Measurements from ENCODE around the gene SPRR1B.
A peak's percentile ranks its signal among the peaks of the same experiment; 100 is the strongest.
"Not testable (repeated sequence)": the region's sequence is repeated elsewhere in the genome, so short reads cannot be mapped to it uniquely, and the experiment has no call there.

The SPRR1B gene

DNA sequence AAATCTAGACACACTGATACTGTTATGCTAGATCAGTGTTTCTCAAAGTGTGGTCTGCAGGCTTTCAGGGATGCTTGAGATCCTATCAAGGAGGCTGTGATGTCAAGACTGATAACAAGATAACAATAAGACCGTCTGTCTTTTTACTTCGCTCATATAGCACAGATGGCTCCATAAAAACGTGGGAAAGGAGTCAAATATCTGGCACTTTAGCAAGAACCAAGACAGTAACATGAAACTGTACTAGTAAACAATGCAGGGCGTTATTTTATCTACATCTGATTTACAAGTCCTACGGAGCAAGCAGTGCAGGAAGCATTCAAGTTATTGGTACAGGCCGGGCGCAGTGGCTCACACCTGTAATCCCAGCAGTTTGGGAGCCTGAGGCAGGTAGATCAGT, 33.1 kb upstream of the SPRR1B start:
- peaks cover 0 to 6% (median 0%) of the 10 kb centered on the region in 11 experiments; a peak in 2 of 22 replicates for H3K27me3 ChIP-seq
- H3K9me3 ChIP-seq (replicated peaks in 1 of 11) = peaks cover 8 to 13% (median 10%) of the 10 kb centered on the region in 11 experiments; a peak in 19 of 22 replicates
- no peak for TF ChIP-seq Cebpa-rat (IDR thresholded peaks at IDR 0.05)
- no peak overlapping the region for H3K27ac ChIP-seq
- H4K20me1 ChIP-seq = no peaks in the 10 kb centered on the region
- H3K36me3 ChIP-seq = no peaks in the 10 kb centered on the region
- no peak overlapping the region for H3K9ac ChIP-seq
- peaks cover 0 to 13% (median 8%) of the 10 kb centered on the region in 10 experiments; a peak in 16 of 20 replicates for H3K4me1 ChIP-seq
- no peak overlapping the region for H3K4me2 ChIP-seq
- no peak overlapping the region for H3K4me3 ChIP-seq

DNA sequence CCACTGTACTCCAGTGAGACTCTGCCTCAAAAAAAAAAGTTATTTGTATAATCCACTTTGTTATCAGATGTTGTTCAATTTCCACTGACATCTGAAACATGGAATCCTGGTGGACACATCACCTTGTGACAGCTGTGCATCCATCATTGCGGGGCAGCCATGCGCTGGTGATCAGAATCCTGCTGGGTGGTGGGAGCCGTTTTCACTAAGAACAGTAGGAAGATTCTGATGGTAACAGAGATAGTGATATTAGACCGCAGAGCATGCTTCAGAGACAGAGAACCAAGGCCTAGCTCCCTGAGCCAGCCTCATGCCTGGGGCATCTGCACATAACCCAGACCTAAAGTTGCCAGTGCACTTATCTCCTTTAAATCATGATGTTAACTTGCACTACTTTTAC, 32.5 kb upstream of the SPRR1B start:
- Histone ChIP-seq H3K27me3 (peaks cover 0 to 6% (median 0%) of the 10 kb centered on the region in 11 experiments; a peak in 2 of 22 replicates), H3K9me3 (replicated peaks in 1 of 11) (peaks cover 8 to 13% (median 10%) of the 10 kb centered on the region in 11 experiments; a peak in 19 of 22 replicates), H4K20me1 (no peaks in the 10 kb centered on the region), H3K9ac (no peak overlapping the region), H3K36me3 (no peaks in the 10 kb centered on the region), H3K4me3 (no peak overlapping the region), H3K4me2 (no peak overlapping the region), H3K27ac (no peak overlapping the region), H3K4me1 (peaks cover 0 to 13% (median 8%) of the 10 kb centered on the region in 10 experiments; a peak in 16 of 20 replicates)
- no peak for TF ChIP-seq Cebpa-rat (IDR thresholded peaks at IDR 0.05)

DNA sequence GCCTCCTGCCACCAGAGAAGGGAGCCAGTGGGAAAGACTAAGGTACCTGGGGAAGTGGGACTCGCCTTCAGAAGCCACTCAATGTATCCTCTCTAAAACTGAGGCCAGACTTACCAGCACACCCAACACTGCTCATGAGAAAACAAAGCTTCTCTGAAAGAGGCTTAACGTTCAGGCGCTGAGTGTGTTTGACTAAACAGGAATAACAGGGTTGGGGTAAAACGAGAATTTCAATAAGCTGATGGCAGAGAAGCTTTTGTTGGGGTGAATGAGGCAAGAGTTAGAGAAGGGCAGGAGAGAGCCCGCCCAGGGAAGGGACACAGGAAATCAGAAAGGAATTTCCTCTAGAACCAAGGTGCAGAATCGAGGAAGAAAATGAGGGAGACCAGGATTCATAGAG, 31.2 kb upstream of the SPRR1B start:
- H3K4me3 ChIP-seq = no peak overlapping the region

DNA sequence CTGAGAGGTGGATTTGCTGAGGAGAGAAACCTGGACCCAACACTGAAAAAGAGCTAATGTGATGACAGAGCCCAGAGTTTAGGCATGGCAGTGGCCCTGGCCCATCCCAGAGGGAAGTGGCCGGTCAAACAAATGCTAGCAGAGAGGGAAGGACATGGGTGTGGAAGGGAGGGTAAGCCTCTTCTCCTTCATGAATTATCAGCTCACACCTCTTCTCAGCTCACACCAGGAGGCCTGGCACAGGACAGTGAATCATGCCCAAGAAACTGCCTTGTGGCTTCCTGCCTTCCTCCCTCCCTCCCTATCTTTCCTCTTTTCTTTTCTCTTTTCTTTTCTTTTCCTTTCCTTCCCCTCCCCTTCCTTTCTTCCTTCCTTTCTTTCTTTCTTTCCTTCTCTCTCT, 30.7 kb upstream of the SPRR1B start:
- no peak for TF ChIP-seq Cebpa-rat (IDR thresholded peaks at IDR 0.05)
- Histone ChIP-seq H3K27ac (no peak overlapping the region), H3K4me1 (peaks cover 0 to 13% (median 8%) of the 10 kb centered on the region in 10 experiments; a peak in 16 of 20 replicates), H4K20me1 (no peaks in the 10 kb centered on the region), H3K4me3 (no peak overlapping the region), H3K36me3 (no peaks in the 10 kb centered on the region), H3K9me3 (replicated peaks in 1 of 11) (peaks cover 3 to 6% (median 5%) of the 10 kb centered on the region in 11 experiments; a peak in 18 of 22 replicates), H3K27me3 (peaks cover 0 to 6% (median 0%) of the 10 kb centered on the region in 11 experiments; a peak in 2 of 22 replicates), H3K4me2 (peak overlapping the region in 8 of 11 experiments; percentile 8 to 43 (median 32); a peak in 10 of 22 replicates), H3K9ac (no peak overlapping the region)

More for the DNA sequence above, 31.2 kb upstream of the SPRR1B start:
- Histone ChIP-seq H3K9ac (no peak overlapping the region), H3K9me3 (replicated peaks in 1 of 11) (peaks cover 8 to 11% (median 9%) of the 10 kb centered on the region in 11 experiments; a peak in 19 of 22 replicates), H3K4me1 (peaks cover 0 to 13% (median 8%) of the 10 kb centered on the region in 10 experiments; a peak in 16 of 20 replicates), H4K20me1 (no peaks in the 10 kb centered on the region), H3K4me2 (peak overlapping the region in 6 of 11 experiments; percentile 8 to 43 (median 38); a peak in 7 of 22 replicates), H3K36me3 (no peaks in the 10 kb centered on the region), H3K27ac (no peak overlapping the region), H3K27me3 (peaks cover 0 to 6% (median 0%) of the 10 kb centered on the region in 11 experiments; a peak in 2 of 22 replicates)
- no peak for TF ChIP-seq Cebpa-rat (IDR thresholded peaks at IDR 0.05)

DNA sequence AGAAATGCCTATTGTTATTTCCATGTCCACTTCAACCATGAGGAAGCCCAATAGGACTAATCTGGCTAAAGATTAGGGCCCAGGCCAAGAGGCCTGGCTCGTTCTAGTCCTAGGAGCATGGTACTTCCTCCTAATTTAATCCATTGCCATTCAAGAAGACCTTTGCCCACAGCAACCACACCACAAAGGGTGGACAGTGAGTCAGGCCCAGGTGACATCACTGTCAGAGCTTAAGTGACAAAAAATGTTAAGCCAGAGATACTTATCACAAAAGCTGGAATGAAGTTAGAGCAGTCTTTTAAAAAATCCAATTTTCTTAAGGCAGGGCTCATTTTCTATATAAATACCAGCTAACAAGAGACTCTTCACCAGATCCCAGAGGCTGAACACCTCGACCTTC, 29.6 kb upstream of the SPRR1B start, which contains the start of gene SPRR3:
Gene SPRR3, plus strand, starts transcription at position 368 of the 400 bp plus-strand sequence. CDS start 1,272 bp downstream, outside the sequence.
- no peak within 1 kb of the TSS for H3K27ac ChIP-seq

DNA sequence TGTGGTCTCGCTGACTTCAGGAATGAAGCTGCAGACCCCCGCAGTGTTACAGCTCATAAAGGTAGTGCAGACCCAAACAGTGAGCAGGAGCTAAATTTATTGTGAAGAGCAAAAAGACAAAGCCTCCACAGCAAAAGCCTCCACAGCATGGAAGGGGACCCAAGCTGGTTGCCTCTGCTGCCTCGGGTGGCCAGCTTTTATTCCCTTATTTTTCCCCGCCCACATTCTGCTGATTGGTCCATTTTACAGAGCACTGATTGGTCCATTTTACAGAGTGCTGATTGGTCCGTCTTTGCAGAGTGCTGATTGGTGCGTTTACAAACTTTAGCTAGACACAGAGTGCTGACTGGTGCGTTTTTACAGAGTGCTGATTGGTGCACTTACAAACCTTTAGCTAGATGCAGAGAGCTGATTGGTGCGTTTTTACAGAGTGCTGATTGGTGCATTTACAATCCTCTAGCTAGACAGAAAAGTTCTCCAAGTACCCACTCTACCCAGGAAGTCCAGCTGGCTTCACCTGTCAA, 19.7 kb upstream of the SPRR1B start:
- not testable (repeated sequence) for H3K36me3 ChIP-seq, H3K4me2 ChIP-seq, H4K20me1 ChIP-seq, H3K4me1 ChIP-seq, H3K27me3 ChIP-seq, H3K4me3 ChIP-seq, H3K27ac ChIP-seq, H3K9ac ChIP-seq
- peaks cover 8 to 21% (median 13%) of the 10 kb centered on the region in 11 experiments; a peak in 21 of 22 replicates for H3K9me3 ChIP-seq (replicated peaks in 1 of 11)

More for the DNA sequence above, 29.6 kb upstream of the SPRR1B start, which contains the start of gene SPRR3:
- Histone ChIP-seq H3K27me3 (peaks cover 0 to 6% (median 0%) of the 10 kb centered on the region in 11 experiments; a peak in 2 of 22 replicates), H3K9me3 (replicated peaks in 1 of 11) (no peaks in the 10 kb centered on the region), H3K9ac (no peak within 1 kb of the TSS), H3K4me2 (peak within 1 kb of the TSS in 7 of 11 experiments; percentile 4 to 57 (median 41); a peak in 11 of 22 replicates), H3K4me3 (no peak within 1 kb of the TSS), H3K4me1 (peaks cover 0 to 13% (median 8%) of the 10 kb centered on the region in 10 experiments; a peak in 16 of 20 replicates), H3K36me3 (no peaks in the 10 kb centered on the region), H4K20me1 (no peaks in the 10 kb centered on the region)
- TF ChIP-seq Cebpa-rat (IDR thresholded peaks at IDR 0.05) = no peak

DNA sequence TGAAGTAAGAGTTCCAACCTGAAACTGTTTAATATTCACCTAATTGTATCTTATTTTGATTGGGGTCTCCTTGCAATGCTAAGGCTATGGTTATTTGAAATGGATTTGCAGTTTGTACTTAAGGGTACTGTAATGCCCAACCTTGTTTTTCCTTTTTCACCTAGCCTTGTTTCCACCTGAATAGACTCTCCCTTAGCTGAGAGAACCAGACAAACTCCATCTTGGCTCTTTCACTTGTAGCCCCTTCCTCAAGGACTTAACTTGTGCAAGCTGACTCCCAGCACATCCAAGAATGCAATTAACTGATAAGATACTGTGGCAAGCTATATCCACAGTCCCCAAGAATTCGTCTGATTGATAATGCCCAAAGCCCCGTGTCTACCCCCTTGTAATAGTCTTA, 9.2 kb upstream of the SPRR1B start:
- peaks cover 0 to 75% (median 0%) of the 10 kb centered on the region in 11 experiments; a peak in 7 of 22 replicates for H3K27me3 ChIP-seq
- H3K4me2 ChIP-seq = peak overlapping the region; percentile 52 to 79 (median 68); a peak in 21 of 22 replicates
- H3K36me3 ChIP-seq, H3K4me3 ChIP-seq, H4K20me1 ChIP-seq: not testable (repeated sequence)
- peak overlapping the region in 1 of 11 experiments; percentile 35; a peak in 1 of 22 replicates for H3K9ac ChIP-seq
- peak overlapping the region in 1 of 11 experiments; percentile 46; a peak in 2 of 22 replicates for H3K27ac ChIP-seq
- H3K9me3 ChIP-seq (replicated peaks in 1 of 11) = peaks cover 0 to 24% (median 20%) of the 10 kb centered on the region in 11 experiments; a peak in 17 of 22 replicates
- peaks cover 15 to 37% (median 32%) of the 10 kb centered on the region in 10 experiments; a peak in 19 of 20 replicates for H3K4me1 ChIP-seq

DNA sequence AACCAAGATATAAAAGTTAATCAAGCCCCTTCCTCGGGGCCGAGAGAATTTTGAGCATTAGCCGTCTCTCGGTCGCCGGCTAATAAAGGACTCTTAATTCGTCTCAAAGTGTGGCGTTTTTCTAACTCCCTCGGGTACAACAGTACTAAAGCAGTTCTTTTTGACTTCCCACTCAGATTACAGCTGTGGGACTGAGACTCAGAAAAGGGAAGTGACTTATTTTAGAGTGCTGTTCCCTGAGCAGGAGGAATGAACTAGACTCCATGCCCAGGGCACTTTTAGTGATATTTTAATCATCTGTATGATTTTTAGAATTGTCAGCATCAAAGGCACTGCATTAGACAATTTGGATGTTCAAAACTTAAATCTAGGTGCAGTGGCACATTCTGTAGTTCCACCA, 8.7 kb upstream of the SPRR1B start:
- H3K27ac ChIP-seq = peak overlapping the region in 3 of 11 experiments; percentile 1 to 46 (median 38); a peak in 2 of 22 replicates
- peaks cover 0 to 24% (median 20%) of the 10 kb centered on the region in 11 experiments; a peak in 17 of 22 replicates for H3K9me3 ChIP-seq (replicated peaks in 1 of 11)
- not testable (repeated sequence) for H3K4me3 ChIP-seq

DNA sequence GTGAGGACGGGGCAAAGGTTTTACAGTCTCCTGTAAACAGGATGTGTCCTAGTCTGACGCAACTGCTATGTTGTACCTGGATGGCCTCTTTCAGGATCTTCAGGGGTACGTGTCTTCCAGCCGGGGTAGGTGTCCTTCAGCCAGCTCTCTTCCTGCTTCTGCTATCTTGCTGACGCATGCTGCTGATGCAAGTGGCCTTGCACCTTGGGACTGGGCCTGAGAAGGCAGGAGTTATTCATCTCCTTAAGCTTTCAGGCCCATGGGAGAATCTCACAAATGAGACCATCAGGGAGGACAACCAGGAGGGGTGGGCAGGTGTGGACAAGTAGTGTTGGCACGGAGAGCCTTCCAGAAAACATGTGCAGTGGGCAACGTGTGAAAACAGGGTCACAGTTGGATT, 7.9 kb upstream of the SPRR1B start:
- peak overlapping the region in 2 of 11 experiments; percentile 1 to 38; a peak in 2 of 22 replicates for H3K27ac ChIP-seq

More for the DNA sequence above, 8.7 kb upstream of the SPRR1B start:
- H3K27me3 ChIP-seq = peaks cover 0 to 80% (median 0%) of the 10 kb centered on the region in 11 experiments; a peak in 7 of 22 replicates
- peaks cover 15 to 37% (median 32%) of the 10 kb centered on the region in 10 experiments; a peak in 19 of 20 replicates for H3K4me1 ChIP-seq
- peak overlapping the region; percentile 52 to 79 (median 68); a peak in 21 of 22 replicates for H3K4me2 ChIP-seq
- peak overlapping the region in 2 of 11 experiments; percentile 2 to 35; a peak in 2 of 22 replicates for H3K9ac ChIP-seq
- not testable (repeated sequence) for H4K20me1 ChIP-seq, H3K36me3 ChIP-seq

More for the DNA sequence above, 7.9 kb upstream of the SPRR1B start:
- H3K9ac ChIP-seq = no peak overlapping the region
- peak overlapping the region in 10 of 11 experiments; percentile 7 to 79 (median 62); a peak in 18 of 22 replicates for H3K4me2 ChIP-seq
- H3K9me3 ChIP-seq (replicated peaks in 1 of 11) = peaks cover 0 to 23% (median 18%) of the 10 kb centered on the region in 11 experiments; a peak in 17 of 22 replicates
- no peaks in the 10 kb centered on the region for H4K20me1 ChIP-seq
- no peak for TF ChIP-seq Cebpa-rat (IDR thresholded peaks at IDR 0.05)
- H3K36me3 ChIP-seq = no peaks in the 10 kb centered on the region
- H3K4me3 ChIP-seq = no peak overlapping the region
- H3K4me1 ChIP-seq = peaks cover 15 to 37% (median 32%) of the 10 kb centered on the region in 10 experiments; a peak in 19 of 20 replicates
- H3K27me3 ChIP-seq = peaks cover 0 to 87% (median 0%) of the 10 kb centered on the region in 11 experiments; a peak in 7 of 22 replicates

All from BLaER1 treated with 17β-estradiol and CSF1 and Interleukin-3, amounts not matched to agents 10 nM and 100 nM (cell line).